DOHH2 (cell line): Measurements from ENCODE around the gene CLN5.

Source experiments
- H3F3A ChIP-seq: fragments of 200-600 bp; sonication (generic), shearing (Covaris generic); 2 replicates; pipeline ENCODE4 v1.6.0; 2016; ENCODE audit warnings: antibody characterized with exemption, mild to moderate bottlenecking; ENCODE audit not compliant: control insufficient read depth, insufficient read depth
- H3K27ac ChIP-seq: fragments of 200-600 bp; sonication (generic); 2 replicates; pipeline ENCODE4 v1.5.1; 2014; ENCODE audit warnings: low read depth, mild to moderate bottlenecking, low read length, moderate library complexity
- H3K27me3 ChIP-seq: fragments of 200-600 bp; sonication (generic); 2 replicates; pipeline ENCODE4 v1.6.1; 2014; ENCODE audit warnings: mild to moderate bottlenecking, low read length, mixed read lengths; ENCODE audit not compliant: control insufficient read depth
- H3K36me3 ChIP-seq: fragments of 200-600 bp; sonication (generic); 2 replicates; pipeline ENCODE4 v1.6.1; 2014; ENCODE audit warnings: mild to moderate bottlenecking, low read length, moderate library complexity, mixed read lengths; ENCODE audit not compliant: control insufficient read depth
- H3K4me1 ChIP-seq: fragments of 200-600 bp; sonication (generic); 2 replicates; pipeline ENCODE4 v1.6.1; 2014; ENCODE audit warnings: mild to moderate bottlenecking, low read length, mixed read lengths; ENCODE audit not compliant: control insufficient read depth
- H3K4me2 ChIP-seq: fragments of 200-600 bp; sonication (generic); 2 replicates; pipeline ENCODE4 v1.6.0; 2014; ENCODE audit warnings: mild to moderate bottlenecking, low read length, moderate library complexity
- H3K4me3 ChIP-seq: fragments of 200-600 bp; sonication (generic); 2 replicates; pipeline ENCODE4 v1.5.1; 2014; ENCODE audit warnings: mild to moderate bottlenecking, low read length, mixed read lengths
- H3K79me2 ChIP-seq: fragments of 200-600 bp; sonication (generic); 2 replicates; pipeline ENCODE4 v1.6.1; 2014; ENCODE audit warnings: mild to moderate bottlenecking, low read length, mixed read lengths; ENCODE audit not compliant: control insufficient read depth
- H3K9me2 ChIP-seq: fragments of 200-600 bp; sonication (generic); replicated peaks from 2 replicates; pipeline ENCODE4 v1.6.1; 2014; ENCODE audit warnings: mild to moderate bottlenecking, low read length, mixed read lengths; ENCODE audit not compliant: control insufficient read depth
- H3K9me3 ChIP-seq: fragments of 200-600 bp; sonication (generic); 2 replicates; pipeline ENCODE4 v1.6.1; 2014; ENCODE audit warnings: antibody characterized with exemption, low read length, mixed read lengths; ENCODE audit not compliant: control insufficient read depth, insufficient read depth
- H4K20me1 ChIP-seq: fragments of 200-600 bp; sonication (generic); 2 replicates; pipeline ENCODE4 v1.6.0; 2014; ENCODE audit warnings: low read depth, mild to moderate bottlenecking, antibody characterized with exemption, low read length, moderate library complexity; ENCODE audit not compliant: control insufficient read depth, insufficient read depth
- CTCF ChIP-seq: fragments of 200-600 bp; sonication (generic); IDR thresholded peaks from one replicate; pipeline ENCODE4 v1.5.1; 2014; ENCODE audit warnings: antibody characterized with exemption, mild to moderate bottlenecking, low read depth, low read length; ENCODE audit not compliant: poor library complexity, severe bottlenecking
- EZH2phosphoT487 ChIP-seq: fragments of 200-600 bp; sonication (generic); IDR thresholded peaks from 2 replicates; pipeline ENCODE4 v1.6.1; 2017; ENCODE audit warnings: borderline replicate concordance, mild to moderate bottlenecking, antibody characterized with exemption, low read length, moderate library complexity, mixed read lengths

The CLN5 gene

GRCh38 chr13:76944456-76944855 lies 47.4 kb upstream of the CLN5 start:
- H3K9me2 ChIP-seq = no peaks in the 10 kb centered on the region
- no peaks in the 10 kb centered on the region for H3K79me2 ChIP-seq
- no peaks in the 10 kb centered on the region for H3K4me1 ChIP-seq
- H3K36me3 ChIP-seq = no peaks in the 10 kb centered on the region
- H3K27me3 ChIP-seq = peaks cover 6% of the 10 kb centered on the region; the same call in 1 of the 2 replicates
- no peak overlapping the region for H3K4me3 ChIP-seq
- no peak overlapping the region for H3K4me2 ChIP-seq
- H3K27ac ChIP-seq = no peak overlapping the region
- H4K20me1 ChIP-seq = no peaks in the 10 kb centered on the region
- H3F3A ChIP-seq = no peaks in the 10 kb centered on the region
- TF ChIP-seq EZH2phosphoT487 (no peak), CTCF (no peak)
- no peaks in the 10 kb centered on the region for H3K9me3 ChIP-seq

GRCh38 chr13:76948149-76948548 lies 43.7 kb upstream of the CLN5 start, which contains the start of gene ACOD1:
ACOD1 (plus strand) TSS chr13:76948511; CDS start chr13:76948559, 48 bp downstream.
- H3F3A ChIP-seq = no peaks in the 10 kb centered on the region
- no peaks in the 10 kb centered on the region for H3K36me3 ChIP-seq
- TF ChIP-seq EZH2phosphoT487 = no peak
- no peak for TF ChIP-seq CTCF
- no peaks in the 10 kb centered on the region for H3K9me2 ChIP-seq
- no peaks in the 10 kb centered on the region for H3K79me2 ChIP-seq
- no peaks in the 10 kb centered on the region for H3K27me3 ChIP-seq
- H3K9me3 ChIP-seq = no peaks in the 10 kb centered on the region
- H3K27ac ChIP-seq = no peak within 1 kb of the TSS
- H3K4me1 ChIP-seq = no peaks in the 10 kb centered on the region
- H3K4me3 ChIP-seq = no peak within 1 kb of the TSS
- H4K20me1 ChIP-seq = no peaks in the 10 kb centered on the region
- H3K4me2 ChIP-seq = no peak within 1 kb of the TSS

GRCh38 chr13:76950101-76950500 lies 41.8 kb upstream of the CLN5 start:
- H3K4me2 ChIP-seq = no peak overlapping the region
- no peak overlapping the region for H3K27ac ChIP-seq
- no peaks in the 10 kb centered on the region for H4K20me1 ChIP-seq
- no peaks in the 10 kb centered on the region for H3K36me3 ChIP-seq
- TF ChIP-seq CTCF (no peak), EZH2phosphoT487 (no peak)
- H3F3A ChIP-seq = no peaks in the 10 kb centered on the region
- no peaks in the 10 kb centered on the region for H3K9me2 ChIP-seq
- H3K27me3 ChIP-seq = no peaks in the 10 kb centered on the region
- no peaks in the 10 kb centered on the region for H3K9me3 ChIP-seq
- H3K4me3 ChIP-seq = no peak overlapping the region
- no peaks in the 10 kb centered on the region for H3K4me1 ChIP-seq
- no peaks in the 10 kb centered on the region for H3K79me2 ChIP-seq
